Tibial artery (tissue), 4 donors: ENCODE results near the gene SP9.

ENCODE experiments used
- DNase-seq, 2 donors: peaks; one replicate each; pipeline ENCODE4 v3.0.0-alpha.2; 2019
- H3K27ac ChIP-seq, 2 donors: fragments of 200-600 bp; sonication (generic) in 1 of 2; 1 replicate in 1 of 2; 2 replicates in 1 of 2; pipeline ENCODE4 v1.5.1; 2018 to 2019; ENCODE audit warnings: mild to moderate bottlenecking in 1 of 2
- H3K27me3 ChIP-seq, 2 donors: fragments of 200-600 bp; sonication (generic) in 1 of 2; one replicate each; pipeline versions ENCODE4 v1.5.1 to v1.6.0; 2016 to 2019
- H3K36me3 ChIP-seq, 3 donors: fragments of 200-600 bp; sonication (generic) in 2 of 3; one replicate each; pipeline ENCODE4 v1.5.1; 2016 to 2019; ENCODE audit warnings: mild to moderate bottlenecking in 2 of 3
- H3K4me1 ChIP-seq, 4 donors: fragments of 200-600 bp; sonication (generic) in 2 of 4; 1 replicate in 3 of 4; 2 replicates in 1 of 4; pipeline ENCODE4 v1.5.1; 2016 to 2019
- H3K4me3 ChIP-seq, 2 donors: fragments of 200-600 bp; sonication (generic) in 1 of 2; 1 replicate in 1 of 2; 2 replicates in 1 of 2; pipeline ENCODE4 v1.5.1; 2018 to 2019; ENCODE audit warnings: mild to moderate bottlenecking in 2 of 2
- H3K9me3 ChIP-seq, 3 donors: fragments of 200-600 bp; sonication (generic) in 1 of 3; one replicate each; pipeline ENCODE4 v1.5.1; 2016 to 2019
- CTCF ChIP-seq, 2 experiments: fragments of 200-600 bp in 1 of 2; fragments of 450-650 bp in 1 of 2; IDR thresholded peaks; one replicate each; pipeline ENCODE4 v1.5.1; 2017 to 2019; ENCODE audit warnings: antibody characterized with exemption in 2 of 2, mild to moderate bottlenecking in 1 of 2, moderate library complexity in 1 of 2
- intact Hi-C: fragments of 100-400 bp; cut with DNase I; formaldehyde crosslinking; loops from one replicate; pipeline ENCODE4 v1.15.0; 2023; ENCODE audit warnings: low total_unique reads

The SP9 gene

GRCh38 chr2:174331595-174332216 lies 3.0 kb upstream of the SP9 start:
- Histone ChIP-seq H3K27ac (no peak overlapping the region), H3K36me3 (no peaks in the 10 kb centered on the region), H3K4me3 (no peak overlapping the region), H3K27me3 (peaks cover 6 to 100% of the 10 kb centered on the region in 2 donors), H3K4me1 (peaks cover 0 to 31% (median 29%) of the 10 kb centered on the region in 4 donors), H3K9me3 (no peaks in the 10 kb centered on the region)
- no peak for TF ChIP-seq CTCF (IDR thresholded peaks at IDR 0.05)
- DNase-seq = no peak
- intact Hi-C loops = loop anchor here (10.0 kb wide), 1 partner anchor 77 kb away; no protein-coding TSS in a partner anchor

GRCh38 chr2:174332217-174332963 lies 2.4 kb upstream of the SP9 start:
- intact Hi-C loops = loop anchor here (10.0 kb wide), 1 partner anchor 78 kb away; no protein-coding TSS in a partner anchor

GRCh38 chr2:174333017-174333371 lies 1.8 kb upstream of the SP9 start:
- no peaks in the 10 kb centered on the region for H3K9me3 ChIP-seq
- TF ChIP-seq CTCF (IDR thresholded peaks at IDR 0.05) = no peak
- no peak for DNase-seq
- H3K27me3 ChIP-seq = peaks cover 11 to 99% of the 10 kb centered on the region in 2 donors
- H3K36me3 ChIP-seq = no peaks in the 10 kb centered on the region
- H3K27ac ChIP-seq = no peak overlapping the region
- no peak overlapping the region for H3K4me3 ChIP-seq
- peaks cover 0 to 35% (median 29%) of the 10 kb centered on the region in 4 donors for H3K4me1 ChIP-seq
- intact Hi-C loops = loop anchor here (10.0 kb wide), 1 partner anchor 78 kb away; no protein-coding TSS in a partner anchor

More at GRCh38 chr2:174332217-174332963, 2.4 kb upstream of the SP9 start:
- H3K27me3 ChIP-seq = peaks cover 11 to 99% of the 10 kb centered on the region in 2 donors
- H3K27ac ChIP-seq = no peak overlapping the region
- no peak for TF ChIP-seq CTCF (IDR thresholded peaks at IDR 0.05)
- no peaks in the 10 kb centered on the region for H3K36me3 ChIP-seq
- no peak overlapping the region for H3K4me3 ChIP-seq
- H3K4me1 ChIP-seq = peaks cover 0 to 31% (median 27%) of the 10 kb centered on the region in 4 donors
- no peaks in the 10 kb centered on the region for H3K9me3 ChIP-seq
- no peak for DNase-seq

GRCh38 chr2:174333372-174334277 lies 1.1 kb upstream of the SP9 start:
- Histone ChIP-seq H3K27ac (no peak overlapping the region), H3K27me3 (peaks cover 10 to 99% of the 10 kb centered on the region in 2 donors), H3K36me3 (no peaks in the 10 kb centered on the region), H3K9me3 (no peaks in the 10 kb centered on the region), H3K4me1 (peaks cover 0 to 35% (median 29%) of the 10 kb centered on the region in 4 donors), H3K4me3 (no peak overlapping the region)
- no peak for DNase-seq
- no peak for TF ChIP-seq CTCF (IDR thresholded peaks at IDR 0.05)
- intact Hi-C loops = loop anchor here (10.0 kb wide), 1 partner anchor 79 kb away; no protein-coding TSS in a partner anchor

- no peak for TF ChIP-seq CTCF (IDR thresholded peaks at IDR 0.05)
- H3K4me3 ChIP-seq = no peak overlapping the region
- peaks cover 8 to 99% of the 10 kb centered on the region in 2 donors for H3K27me3 ChIP-seq
- H3K27ac ChIP-seq = no peak overlapping the region
- intact Hi-C loops = loop anchor here (10.0 kb wide), 1 partner anchor 79 kb away; no protein-coding TSS in a partner anchor
- no peaks in the 10 kb centered on the region for H3K9me3 ChIP-seq
- no peaks in the 10 kb centered on the region for H3K36me3 ChIP-seq
- H3K4me1 ChIP-seq = peaks cover 0 to 35% (median 29%) of the 10 kb centered on the region in 4 donors
- DNase-seq = no peak
Observed at GRCh38 chr2:174334278-174334715, 457 bp upstream of the SP9 start.
